Testis (tissue), 3 donors: ENCODE measurements around the gene ADRA2C. TPM values are rescaled to one million over a fixed set of nuclear protein-coding genes. Genes with fewer than 3 reads are reported as not detected.

ENCODE experiments used
- DNase-seq: peaks from one replicate; pipeline ENCODE4 v3.0.0-alpha.2; 2019
- H3K27ac ChIP-seq, 2 donors: fragments of 200-600 bp; sonication (generic); one replicate each; pipeline ENCODE4 v1.5.1; 2019
- H3K27me3 ChIP-seq: fragments of 200-600 bp; sonication (generic); one replicate; pipeline ENCODE4 v1.5.1; 2019
- H3K36me3 ChIP-seq: fragments of 200-600 bp; sonication (generic); one replicate; pipeline ENCODE4 v1.5.1; 2017; ENCODE audit warnings: low read depth; ENCODE audit errors: missing control alignments
- H3K4me1 ChIP-seq: fragments of 200-600 bp; sonication (generic); one replicate; pipeline ENCODE4 v1.5.1; 2019
- H3K4me3 ChIP-seq, 2 donors: fragments of 200-600 bp; sonication (generic); one replicate each; pipeline ENCODE4 v1.5.1; 2017 to 2019
- H3K9me3 ChIP-seq: fragments of 200-600 bp; sonication (generic); one replicate; pipeline ENCODE4 v1.5.1; 2017
- POLR2A ChIP-seq: fragments of 450-650 bp; IDR thresholded peaks from one replicate; pipeline ENCODE4 v1.6.1; 2017; ENCODE audit warnings: antibody characterized with exemption, mild to moderate bottlenecking, moderate library complexity
- WGBS, 2 donors: methylation state at CpG; one replicate each; pipeline ENCODE4 v1.1.5; 2018; 5-methylcytosine and 5-hydroxymethylcytosine counted together
- intact Hi-C: fragments of 100-400 bp; cut with DNase I; formaldehyde crosslinking; loops from one replicate; pipeline ENCODE4 v1.15.1; 2023; ENCODE audit warnings: low total_unique reads
- polyA plus RNA-seq: library from polyadenylated mRNA; stranded (reverse); fragments of 350-450 nt; fragmentation: Illumina TruSeq; extraction: RNeasy Lipid Tissue Mini Kit (QIAGEN cat#74804); gene quantifications from one replicate; pipeline ENCODE4 v1.2.3, GENCODE V29; 2014; ENCODE audit warnings: low read depth, low replicate concordance; ENCODE audit not compliant: insufficient read depth
- total RNA-seq, 2 donors: library from RNA; depleted of rRNA; stranded (reverse); fragments of >200 nt; gene quantifications; one replicate each; pipeline ENCODE4 v1.2.3, GENCODE V29; 2016
- TF ChIP-seq, protein P1 (sequence below), 3 experiments: fragments of 450-650 bp in 2 of 3; fragments of 200-600 bp in 1 of 3; sonication (generic) in 1 of 3; IDR thresholded peaks; one replicate each; pipeline ENCODE4 v1.5.1; 2016 to 2019; ENCODE audit warnings: antibody characterized with exemption in 3 of 3, mild to moderate bottlenecking in 2 of 3, moderate library complexity in 1 of 3

ADRA2C gene
- total and polyA plus RNA-seq, 3 donors from 2014 or later = 7.2 to 16.0 (median 9.3) TPM

DNA sequence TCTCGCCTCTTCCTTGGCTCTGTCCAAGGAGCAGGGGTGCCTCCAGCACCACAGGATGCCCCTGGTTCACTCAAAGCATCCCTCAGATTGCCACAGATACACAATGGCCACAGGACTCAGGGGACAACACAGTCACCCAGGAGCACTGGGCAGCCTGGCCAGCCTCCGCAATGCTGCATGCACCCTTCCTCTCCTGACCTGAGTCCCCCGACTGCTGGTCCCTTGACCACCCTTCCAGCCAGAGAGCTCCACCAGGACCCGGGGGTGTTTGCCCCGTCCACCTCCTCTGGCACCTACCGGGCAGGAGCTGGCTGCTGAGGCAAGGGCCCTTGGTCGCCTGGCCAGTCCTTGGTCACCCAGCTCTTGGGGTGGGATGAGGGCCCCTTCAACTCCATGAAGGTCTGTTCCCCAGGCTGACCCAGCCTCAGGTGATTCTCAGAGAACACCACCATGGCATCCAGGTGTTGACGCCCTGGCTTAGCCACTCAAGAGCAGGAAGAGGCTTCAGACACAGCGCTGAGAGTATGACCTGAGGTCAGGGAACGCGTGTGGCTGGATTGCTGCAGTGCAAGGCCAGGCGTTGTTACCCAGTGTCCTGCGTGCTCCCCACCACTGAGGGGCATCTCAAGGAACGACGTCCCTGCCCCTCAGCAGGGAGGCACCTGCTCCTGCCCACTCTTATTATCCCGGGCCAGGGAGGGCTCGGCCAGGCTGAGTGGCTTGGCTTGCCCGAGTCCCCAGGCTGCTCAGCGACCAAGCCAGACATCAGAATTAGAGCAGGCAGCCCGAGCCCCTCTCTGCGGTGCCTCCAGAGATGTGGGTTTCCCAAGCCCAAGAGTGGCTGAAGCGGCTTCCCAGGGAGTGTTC lies 10.2 kb downstream of the ADRA2C start:
- intact Hi-C loops = no loop called here
- no peaks in the 10 kb centered on the region for H3K36me3 ChIP-seq
- H3K4me1 ChIP-seq = no peaks in the 10 kb centered on the region
- TF ChIP-seq POLR2A = no peak
- TF ChIP-seq, protein P1, sequence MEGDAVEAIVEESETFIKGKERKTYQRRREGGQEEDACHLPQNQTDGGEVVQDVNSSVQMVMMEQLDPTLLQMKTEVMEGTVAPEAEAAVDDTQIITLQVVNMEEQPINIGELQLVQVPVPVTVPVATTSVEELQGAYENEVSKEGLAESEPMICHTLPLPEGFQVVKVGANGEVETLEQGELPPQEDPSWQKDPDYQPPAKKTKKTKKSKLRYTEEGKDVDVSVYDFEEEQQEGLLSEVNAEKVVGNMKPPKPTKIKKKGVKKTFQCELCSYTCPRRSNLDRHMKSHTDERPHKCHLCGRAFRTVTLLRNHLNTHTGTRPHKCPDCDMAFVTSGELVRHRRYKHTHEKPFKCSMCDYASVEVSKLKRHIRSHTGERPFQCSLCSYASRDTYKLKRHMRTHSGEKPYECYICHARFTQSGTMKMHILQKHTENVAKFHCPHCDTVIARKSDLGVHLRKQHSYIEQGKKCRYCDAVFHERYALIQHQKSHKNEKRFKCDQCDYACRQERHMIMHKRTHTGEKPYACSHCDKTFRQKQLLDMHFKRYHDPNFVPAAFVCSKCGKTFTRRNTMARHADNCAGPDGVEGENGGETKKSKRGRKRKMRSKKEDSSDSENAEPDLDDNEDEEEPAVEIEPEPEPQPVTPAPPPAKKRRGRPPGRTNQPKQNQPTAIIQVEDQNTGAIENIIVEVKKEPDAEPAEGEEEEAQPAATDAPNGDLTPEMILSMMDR (IDR thresholded peaks at IDR 0.05) = no peak
- no peaks in the 10 kb centered on the region for H3K27me3 ChIP-seq
- no peaks in the 10 kb centered on the region for H3K9me3 ChIP-seq
- no peak overlapping the region for H3K4me3 ChIP-seq
- 89 to 93% methylated on average over 5 to 22 of the region's 22 CpGs for WGBS, 2 donors
- no peak for DNase-seq
- no peak overlapping the region for H3K27ac ChIP-seq

- Histone ChIP-seq H3K36me3 (no peaks in the 10 kb centered on the region), H3K4me3 (no peak overlapping the region), H3K27ac (no peak overlapping the region), H3K27me3 (no peaks in the 10 kb centered on the region), H3K9me3 (no peaks in the 10 kb centered on the region), H3K4me1 (no peaks in the 10 kb centered on the region)
- TF ChIP-seq, protein P1 (IDR thresholded peaks at IDR 0.05) = no peak
- TF ChIP-seq POLR2A = no peak
- WGBS, 2 donors = 69 to 90% methylated on average over 3 to 5 of the region's 5 CpGs
- no peak for DNase-seq
- intact Hi-C loops = no loop called here
These were observed 10.8 kb downstream of the ADRA2C start for GRCh38 chr4:3777033-3777390.

GRCh38 chr4:3777669-3778068 lies 11.5 kb downstream of the ADRA2C start:
- Histone ChIP-seq H3K4me3 (no peak overlapping the region), H3K9me3 (no peaks in the 10 kb centered on the region), H3K27me3 (no peaks in the 10 kb centered on the region), H3K4me1 (no peaks in the 10 kb centered on the region), H3K27ac (no peak overlapping the region), H3K36me3 (no peaks in the 10 kb centered on the region)
- intact Hi-C loops = no loop called here
- DNase-seq = no peak
- 83 to 89% methylated on average over 13 of the region's 13 CpGs for WGBS, 2 donors
- TF ChIP-seq POLR2A = no peak
- TF ChIP-seq, protein P1 (IDR thresholded peaks at IDR 0.05) = no peak

DNA sequence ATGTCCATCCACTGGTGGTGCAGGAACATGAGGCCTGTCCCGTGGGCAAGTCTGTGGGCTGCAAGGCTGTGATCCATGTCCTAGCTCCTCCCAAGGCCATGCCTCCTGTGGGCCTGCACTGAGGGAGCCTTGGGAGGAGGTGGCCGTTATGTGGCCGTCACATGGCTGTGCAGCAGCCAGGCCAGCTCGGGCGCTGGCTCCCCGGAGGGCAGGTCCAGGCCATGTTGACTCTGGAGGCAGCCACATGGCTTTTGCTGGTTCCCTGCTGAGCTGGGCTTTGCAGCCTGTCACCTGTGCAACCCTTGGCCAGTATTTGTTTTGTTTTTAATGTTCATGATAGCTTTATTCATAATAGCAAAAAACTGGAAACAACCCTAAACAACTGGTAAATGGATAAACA lies 13.3 kb downstream of the ADRA2C start:
- Histone ChIP-seq H3K36me3 (no peaks in the 10 kb centered on the region), H3K4me3 (no peak overlapping the region), H3K4me1 (peaks cover 4% of the 10 kb centered on the region), H3K9me3 (no peaks in the 10 kb centered on the region), H3K27ac (no peak overlapping the region), H3K27me3 (no peaks in the 10 kb centered on the region)
- no peak for DNase-seq
- 73 to 86% methylated on average over 5 to 6 of the region's 6 CpGs for WGBS, 2 donors
- TF ChIP-seq POLR2A = no peak
- TF ChIP-seq, protein P1 (IDR thresholded peaks at IDR 0.05) = no peak
- intact Hi-C loops = no loop called here
